Measurements from ENCODE around the gene CYB5D1.

CYB5D1 gene

GRCh38 chr17:7903154-7904103 is 45.6 kb downstream of the CYB5D1 start:
- Histone ChIP-seq H3K27ac (ENCODE audit: low read length) (no peak overlapping the region), H3K4me2 (ENCODE audit: insufficient read depth, low read length) (no peak overlapping the region), H3K27me3 (ENCODE audit: insufficient read depth, low read length, poor library complexity) (no peaks in the 10 kb centered on the region), H3K79me2 (ENCODE audit: insufficient read depth, low read length) (no peaks in the 10 kb centered on the region), H4K20me1 (ENCODE audit: insufficient read depth, low read length) (0 out of 2 replicates have a peak, but pooled peaks cover 3% of the 10 kb centered on the region), H2AFZ (ENCODE audit: low read depth, low read length) (no peak overlapping the region), H3K4me3 (ENCODE audit: low read depth in 1 of 2, low read length in 2 of 2) (no peak overlapping the region), H3K9me3 (ENCODE audit: insufficient read depth, low read length, severe bottlenecking) (no peaks in the 10 kb centered on the region), H3K36me3 (ENCODE audit: insufficient read depth, low read length) (peaks cover 99% of the 10 kb centered on the region), H3K9ac (ENCODE audit: low read depth, low read length) (no peak overlapping the region), H3K4me1 (ENCODE audit: insufficient read depth, low read length) (no peaks in the 10 kb centered on the region)
- no peak for DNase-seq
- no peak for ATAC-seq (ENCODE audit: insufficient read depth, low read depth)
- TF ChIP-seq, protein P1, sequence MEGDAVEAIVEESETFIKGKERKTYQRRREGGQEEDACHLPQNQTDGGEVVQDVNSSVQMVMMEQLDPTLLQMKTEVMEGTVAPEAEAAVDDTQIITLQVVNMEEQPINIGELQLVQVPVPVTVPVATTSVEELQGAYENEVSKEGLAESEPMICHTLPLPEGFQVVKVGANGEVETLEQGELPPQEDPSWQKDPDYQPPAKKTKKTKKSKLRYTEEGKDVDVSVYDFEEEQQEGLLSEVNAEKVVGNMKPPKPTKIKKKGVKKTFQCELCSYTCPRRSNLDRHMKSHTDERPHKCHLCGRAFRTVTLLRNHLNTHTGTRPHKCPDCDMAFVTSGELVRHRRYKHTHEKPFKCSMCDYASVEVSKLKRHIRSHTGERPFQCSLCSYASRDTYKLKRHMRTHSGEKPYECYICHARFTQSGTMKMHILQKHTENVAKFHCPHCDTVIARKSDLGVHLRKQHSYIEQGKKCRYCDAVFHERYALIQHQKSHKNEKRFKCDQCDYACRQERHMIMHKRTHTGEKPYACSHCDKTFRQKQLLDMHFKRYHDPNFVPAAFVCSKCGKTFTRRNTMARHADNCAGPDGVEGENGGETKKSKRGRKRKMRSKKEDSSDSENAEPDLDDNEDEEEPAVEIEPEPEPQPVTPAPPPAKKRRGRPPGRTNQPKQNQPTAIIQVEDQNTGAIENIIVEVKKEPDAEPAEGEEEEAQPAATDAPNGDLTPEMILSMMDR (IDR thresholded peaks at IDR 0.05; ENCODE audit: borderline replicate concordance, extremely low read depth, low read length, poor library complexity, severe bottlenecking) = no peak

GRCh38 chr17:7909089-7909488 is 51.3 kb downstream of the CYB5D1 start:
- H3K4me1 ChIP-seq (ENCODE audit: insufficient read depth, low read length) = peaks cover 7% of the 10 kb centered on the region
- H3K79me2 ChIP-seq (ENCODE audit: insufficient read depth, low read length) = no peaks in the 10 kb centered on the region
- H3K27me3 ChIP-seq (ENCODE audit: insufficient read depth, low read length, poor library complexity) = no peaks in the 10 kb centered on the region
- no peak overlapping the region for H2AFZ ChIP-seq (ENCODE audit: low read depth, low read length)
- no peak for DNase-seq
- no peak overlapping the region for H3K4me2 ChIP-seq (ENCODE audit: insufficient read depth, low read length)
- no peak for ATAC-seq (ENCODE audit: insufficient read depth, low read depth)
- TF ChIP-seq EZH2 (IDR thresholded peaks at IDR 0.05; ENCODE audit: borderline replicate concordance, low read depth, low read length, severe bottlenecking) = no peak
- TF ChIP-seq, protein P1 (IDR thresholded peaks at IDR 0.05; ENCODE audit: borderline replicate concordance, extremely low read depth, low read length, poor library complexity, severe bottlenecking) = no peak
- no peak overlapping the region for H3K4me3 ChIP-seq (ENCODE audit: low read depth in 1 of 2, low read length in 2 of 2)
- H3K27ac ChIP-seq (ENCODE audit: low read length) = no peak overlapping the region
- H3K36me3 ChIP-seq (ENCODE audit: insufficient read depth, low read length) = peaks cover 87% of the 10 kb centered on the region
- no peaks in the 10 kb centered on the region for H3K9me3 ChIP-seq (ENCODE audit: insufficient read depth, low read length, severe bottlenecking)
- 0 out of 2 replicates have a peak, but pooled peaks cover 6% of the 10 kb centered on the region for H4K20me1 ChIP-seq (ENCODE audit: insufficient read depth, low read length)
- no peak overlapping the region for H3K9ac ChIP-seq (ENCODE audit: low read depth, low read length)

DNA sequence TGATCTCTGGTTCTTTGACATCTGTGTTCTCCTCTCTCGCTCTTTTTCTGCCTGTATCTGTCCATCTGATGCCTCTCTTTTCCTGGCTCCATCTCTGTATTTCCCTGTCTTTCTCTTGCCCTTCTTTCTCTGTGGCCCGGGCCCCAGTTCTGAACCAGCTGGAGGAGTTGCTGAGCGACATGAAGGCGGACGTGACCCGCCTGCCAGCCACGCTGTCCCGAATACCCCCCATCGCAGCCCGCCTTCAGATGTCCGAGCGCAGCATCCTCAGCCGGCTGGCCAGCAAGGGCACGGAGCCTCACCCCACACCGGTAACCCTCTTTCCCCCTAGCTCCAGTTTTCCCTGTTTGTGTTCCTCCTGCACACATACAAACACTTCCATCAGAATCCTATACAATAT is 52.5 kb downstream of the CYB5D1 start:
- H3K36me3 ChIP-seq (ENCODE audit: insufficient read depth, low read length) = peaks cover 75% of the 10 kb centered on the region
- no peak overlapping the region for H3K4me2 ChIP-seq (ENCODE audit: insufficient read depth, low read length)
- no peak overlapping the region for H3K27ac ChIP-seq (ENCODE audit: low read length)
- H3K4me1 ChIP-seq (ENCODE audit: insufficient read depth, low read length) = peaks cover 19% of the 10 kb centered on the region
- H3K4me3 ChIP-seq (ENCODE audit: low read depth in 1 of 2, low read length in 2 of 2) = no peak overlapping the region
- H3K79me2 ChIP-seq (ENCODE audit: insufficient read depth, low read length) = peaks cover 9% of the 10 kb centered on the region
- no peaks in the 10 kb centered on the region for H3K27me3 ChIP-seq (ENCODE audit: insufficient read depth, low read length, poor library complexity)
- no peak overlapping the region for H3K9ac ChIP-seq (ENCODE audit: low read depth, low read length)
- TF ChIP-seq, protein P1 (IDR thresholded peaks at IDR 0.05; ENCODE audit: borderline replicate concordance, extremely low read depth, low read length, poor library complexity, severe bottlenecking) = no peak
- no peak for TF ChIP-seq EZH2 (IDR thresholded peaks at IDR 0.05; ENCODE audit: borderline replicate concordance, low read depth, low read length, severe bottlenecking)
- no peak overlapping the region for H2AFZ ChIP-seq (ENCODE audit: low read depth, low read length)
- H4K20me1 ChIP-seq (ENCODE audit: insufficient read depth, low read length) = peaks cover 7% of the 10 kb centered on the region; the same call in 1 of the 2 replicates
- DNase-seq = no peak
- H3K9me3 ChIP-seq (ENCODE audit: insufficient read depth, low read length, severe bottlenecking) = no peaks in the 10 kb centered on the region
- no peak for ATAC-seq (ENCODE audit: insufficient read depth, low read depth)

All from DND-41 (cell line).